ENCODE results near the gene KCTD19. TPM values are rescaled to one million over a fixed set of nuclear protein-coding genes. Genes with fewer than 3 reads are reported as not detected.

KCTD19 gene
- total RNA-seq, 2 donors from 2014 or later: 1.2 to 1.3 TPM

DNA sequence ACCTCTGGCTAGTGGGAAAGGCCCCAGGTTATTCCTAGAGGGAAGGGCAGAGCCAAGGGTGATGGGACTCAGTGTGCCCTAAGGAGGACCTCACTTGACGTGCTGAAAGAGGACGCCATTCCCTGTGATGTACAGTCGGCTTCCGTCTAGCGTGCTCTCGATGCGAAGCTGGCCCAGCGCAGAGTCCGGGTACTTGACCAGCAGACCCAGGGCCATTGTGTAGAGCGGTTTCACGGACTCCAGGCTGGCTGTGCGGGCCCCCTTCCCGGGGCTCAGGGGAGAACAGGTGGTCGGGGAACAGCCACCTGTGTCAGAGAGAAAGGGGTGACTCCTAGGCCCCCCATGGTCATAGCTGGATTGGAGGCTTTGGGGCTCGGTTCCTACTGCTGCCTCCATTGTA is 27.3 kb downstream of the KCTD19 start:
- no peaks in the 10 kb centered on the region for H3K9me3 ChIP-seq (ENCODE audit: control insufficient read depth, low read length)
- no peak overlapping the region for H3K9ac ChIP-seq (ENCODE audit: extremely low read depth, low read length, poor library complexity, severe bottlenecking)
- no peak overlapping the region for H3K4me3 ChIP-seq (ENCODE audit: low read length)
- H3K4me1 Mint-ChIP-seq: peaks cover 3% of the 10 kb centered on the region
- no peaks in the 10 kb centered on the region for H3K27me3 ChIP-seq (ENCODE audit: control insufficient read depth, insufficient read depth, low read length, poor library complexity, severe bottlenecking)
- DNase-seq: no peak
- no peak overlapping the region for H3K27ac Mint-ChIP-seq
- H3K27ac ChIP-seq (ENCODE audit: low read depth, low read length): no peak overlapping the region
- no peaks in the 10 kb centered on the region for H3K36me3 ChIP-seq (ENCODE audit: control insufficient read depth, insufficient read depth, low read length)
- H3K4me3 Mint-ChIP-seq: no peak overlapping the region
- peaks cover 30% of the 10 kb centered on the region for H3K27me3 Mint-ChIP-seq (ENCODE audit: insufficient read depth)
- H3K4me1 ChIP-seq (ENCODE audit: control insufficient read depth, insufficient read depth, low read length): peaks cover 8% of the 10 kb centered on the region
- no peaks in the 10 kb centered on the region for H3K36me3 Mint-ChIP-seq (ENCODE audit: low read depth)
- 96 to 99% methylated on average over 9 to 15 of the region's 15 CpGs for WGBS, 2 experiments (ENCODE audit: insufficient coverage in 1 of 2, insufficient read length in 1 of 2)
- TF ChIP-seq, protein P1, sequence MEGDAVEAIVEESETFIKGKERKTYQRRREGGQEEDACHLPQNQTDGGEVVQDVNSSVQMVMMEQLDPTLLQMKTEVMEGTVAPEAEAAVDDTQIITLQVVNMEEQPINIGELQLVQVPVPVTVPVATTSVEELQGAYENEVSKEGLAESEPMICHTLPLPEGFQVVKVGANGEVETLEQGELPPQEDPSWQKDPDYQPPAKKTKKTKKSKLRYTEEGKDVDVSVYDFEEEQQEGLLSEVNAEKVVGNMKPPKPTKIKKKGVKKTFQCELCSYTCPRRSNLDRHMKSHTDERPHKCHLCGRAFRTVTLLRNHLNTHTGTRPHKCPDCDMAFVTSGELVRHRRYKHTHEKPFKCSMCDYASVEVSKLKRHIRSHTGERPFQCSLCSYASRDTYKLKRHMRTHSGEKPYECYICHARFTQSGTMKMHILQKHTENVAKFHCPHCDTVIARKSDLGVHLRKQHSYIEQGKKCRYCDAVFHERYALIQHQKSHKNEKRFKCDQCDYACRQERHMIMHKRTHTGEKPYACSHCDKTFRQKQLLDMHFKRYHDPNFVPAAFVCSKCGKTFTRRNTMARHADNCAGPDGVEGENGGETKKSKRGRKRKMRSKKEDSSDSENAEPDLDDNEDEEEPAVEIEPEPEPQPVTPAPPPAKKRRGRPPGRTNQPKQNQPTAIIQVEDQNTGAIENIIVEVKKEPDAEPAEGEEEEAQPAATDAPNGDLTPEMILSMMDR (conservative IDR thresholded peaks at IDR 0.05): no peak
- no peaks in the 10 kb centered on the region for H3K9me3 Mint-ChIP-seq

DNA sequence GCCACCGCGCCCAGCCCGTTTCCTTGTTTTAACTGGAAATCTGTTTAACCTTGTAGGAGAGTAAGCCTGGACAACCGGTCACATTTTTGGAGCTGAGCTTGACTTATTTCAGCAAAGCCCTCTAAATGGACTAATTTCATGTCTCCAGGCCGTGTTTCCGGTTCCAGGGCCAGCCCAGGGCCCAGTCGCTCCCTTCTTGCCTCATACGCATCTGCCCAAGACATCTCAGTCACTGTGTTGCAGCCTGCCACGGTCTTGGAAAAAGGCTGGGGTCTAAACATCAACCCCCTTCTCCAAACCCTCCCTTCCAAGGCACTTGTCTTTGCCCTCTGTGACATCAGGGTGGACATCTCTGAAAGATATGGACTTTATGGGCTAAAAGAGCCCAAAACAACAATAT is 28.3 kb downstream of the KCTD19 start:
- TF ChIP-seq, protein P1 (conservative IDR thresholded peaks at IDR 0.05): no peak
- no peak overlapping the region for H3K27ac Mint-ChIP-seq
- Histone ChIP-seq H3K4me1 (ENCODE audit: control insufficient read depth, insufficient read depth, low read length) (peaks cover 8% of the 10 kb centered on the region), H3K36me3 (ENCODE audit: control insufficient read depth, insufficient read depth, low read length) (no peaks in the 10 kb centered on the region), H3K27me3 (ENCODE audit: control insufficient read depth, insufficient read depth, low read length, poor library complexity, severe bottlenecking) (no peaks in the 10 kb centered on the region), H3K9me3 (ENCODE audit: control insufficient read depth, low read length) (no peaks in the 10 kb centered on the region), H3K4me3 (ENCODE audit: low read length) (no peak overlapping the region), H3K9ac (ENCODE audit: extremely low read depth, low read length, poor library complexity, severe bottlenecking) (no peak overlapping the region), H3K27ac (ENCODE audit: low read depth, low read length) (no peak overlapping the region)
- whole genome bisulfite sequencing, 2 experiments (ENCODE audit: insufficient coverage in 1 of 2, insufficient read length in 1 of 2): 87 to 93% methylated on average over 9 of the region's 9 CpGs
- peaks cover 33% of the 10 kb centered on the region for H3K27me3 Mint-ChIP-seq (ENCODE audit: insufficient read depth)
- H3K9me3 Mint-ChIP-seq: no peaks in the 10 kb centered on the region
- H3K4me3 Mint-ChIP-seq: no peak overlapping the region
- no peaks in the 10 kb centered on the region for H3K36me3 Mint-ChIP-seq (ENCODE audit: low read depth)
- H3K4me1 Mint-ChIP-seq: peaks cover 3% of the 10 kb centered on the region
- no peak for DNase-seq

DNA sequence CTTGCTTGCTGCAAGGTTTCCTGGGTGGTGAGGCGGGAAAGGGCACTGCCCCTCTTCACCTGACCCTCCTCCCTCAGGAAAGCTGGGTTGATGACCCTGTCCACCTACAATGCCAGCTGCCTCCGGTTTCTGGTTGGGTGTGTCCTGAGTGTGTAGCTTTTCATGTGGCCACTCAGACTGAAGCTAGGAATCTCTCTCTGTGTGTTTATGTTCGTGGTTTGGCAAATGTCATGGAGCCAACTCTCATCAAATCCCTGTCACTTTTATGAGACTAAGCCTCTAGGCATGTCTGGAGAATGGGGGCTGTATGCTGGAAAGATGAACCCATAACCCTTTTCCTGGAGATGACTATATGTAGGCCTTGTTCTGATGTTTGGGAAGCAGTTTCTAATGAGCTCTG is 30.1 kb downstream of the KCTD19 start:
- WGBS, 2 experiments (ENCODE audit: insufficient coverage in 1 of 2, insufficient read length in 1 of 2): 90 to 94% methylated on average over 2 to 3 of the region's 3 CpGs
- H3K9me3 ChIP-seq (ENCODE audit: control insufficient read depth, low read length): no peaks in the 10 kb centered on the region
- H3K4me1 Mint-ChIP-seq: peaks cover 3% of the 10 kb centered on the region
- no peak overlapping the region for H3K27ac ChIP-seq (ENCODE audit: low read depth, low read length)
- H3K27me3 ChIP-seq (ENCODE audit: control insufficient read depth, insufficient read depth, low read length, poor library complexity, severe bottlenecking): no peaks in the 10 kb centered on the region
- TF ChIP-seq, protein P1 (conservative IDR thresholded peaks at IDR 0.05): no peak
- no peak for DNase-seq
- no peak overlapping the region for H3K9ac ChIP-seq (ENCODE audit: extremely low read depth, low read length, poor library complexity, severe bottlenecking)
- H3K9me3 Mint-ChIP-seq: no peaks in the 10 kb centered on the region
- H3K27me3 Mint-ChIP-seq (ENCODE audit: insufficient read depth): peaks cover 38% of the 10 kb centered on the region
- no peak overlapping the region for H3K4me3 Mint-ChIP-seq
- H3K4me1 ChIP-seq (ENCODE audit: control insufficient read depth, insufficient read depth, low read length): peaks cover under 1% of the 10 kb centered on the region
- no peak overlapping the region for H3K4me3 ChIP-seq (ENCODE audit: low read length)
- H3K36me3 Mint-ChIP-seq (ENCODE audit: low read depth): no peaks in the 10 kb centered on the region
- H3K27ac Mint-ChIP-seq: no peak overlapping the region
- no peaks in the 10 kb centered on the region for H3K36me3 ChIP-seq (ENCODE audit: control insufficient read depth, insufficient read depth, low read length)

All from endodermal cell (in vitro differentiated cells).